Osteoblast (primary cell): ENCODE results near the gene TMEM115. TPM values are rescaled to one million over a fixed set of nuclear protein-coding genes. Genes with fewer than 3 reads are reported as not detected.

Experiments
- DNase-seq: peaks from one replicate; pipeline ENCODE4 v3.0.0; 2011; ENCODE audit warnings: low spot score, mixed read lengths; ENCODE audit not compliant: insufficient read length; ENCODE audit errors: missing footprints
- H2AFZ ChIP-seq: 2 replicates; pipeline ENCODE4 v1.6.0; 2011; ENCODE audit warnings: mild to moderate bottlenecking, low read length
- H3K27ac ChIP-seq: 2 replicates; pipeline ENCODE4 v1.5.1; 2011; ENCODE audit warnings: mild to moderate bottlenecking, low read depth, low read length, moderate library complexity
- H3K27me3 ChIP-seq: 2 replicates; pipeline ENCODE4 v1.6.0; 2012; ENCODE audit warnings: mild to moderate bottlenecking, control low read depth, inconsistent platforms, low read length, moderate library complexity; ENCODE audit not compliant: insufficient read depth
- H3K36me3 ChIP-seq: 2 replicates; pipeline ENCODE4 v1.5.1; 2011; ENCODE audit warnings: mild to moderate bottlenecking, low read length, control low read depth, moderate library complexity; ENCODE audit not compliant: insufficient read depth
- H3K4me1 ChIP-seq: 2 replicates; pipeline ENCODE4 v1.5.1; 2011; ENCODE audit warnings: mild to moderate bottlenecking, low read length, control low read depth, moderate library complexity; ENCODE audit not compliant: insufficient read depth
- H3K4me2 ChIP-seq: 2 replicates; pipeline ENCODE4 v1.6.0; 2011; ENCODE audit warnings: mild to moderate bottlenecking, low read length; ENCODE audit not compliant: insufficient read depth
- H3K4me3 ChIP-seq: fragments of 200-600 bp; sonication (generic); 3 replicates; pipeline ENCODE4 v1.5.1; 2012; ENCODE audit warnings: mild to moderate bottlenecking, low read length, inconsistent platforms; ENCODE audit not compliant: insufficient read depth
- H3K79me2 ChIP-seq: 2 replicates; pipeline ENCODE4 v1.6.0; 2012; ENCODE audit warnings: mild to moderate bottlenecking, low read length, control low read depth, inconsistent platforms; ENCODE audit not compliant: insufficient read depth
- H3K9me3 ChIP-seq: 2 replicates; pipeline ENCODE4 v1.5.1; 2011; ENCODE audit warnings: low read depth, low read length, control low read depth
- H4K20me1 ChIP-seq: 2 replicates; pipeline ENCODE4 v1.6.0; 2012; ENCODE audit warnings: mild to moderate bottlenecking, low read length, control low read depth; ENCODE audit not compliant: insufficient read depth
- CTCF ChIP-seq: IDR thresholded peaks from 2 replicates; pipeline ENCODE4 v1.5.1; 2011; ENCODE audit warnings: mild to moderate bottlenecking, low read depth, low read length, moderate library complexity; ENCODE audit errors: extremely low read depth
- total RNA-seq: library from RNA; depleted of rRNA; stranded (reverse); fragments of >200 nt; gene quantifications from 2 replicates; pipeline ENCODE4 v1.2.3, GENCODE V29; 2012

The TMEM115 gene
- total RNA-seq, 1 donor, result 73.1 TPM

DNA sequence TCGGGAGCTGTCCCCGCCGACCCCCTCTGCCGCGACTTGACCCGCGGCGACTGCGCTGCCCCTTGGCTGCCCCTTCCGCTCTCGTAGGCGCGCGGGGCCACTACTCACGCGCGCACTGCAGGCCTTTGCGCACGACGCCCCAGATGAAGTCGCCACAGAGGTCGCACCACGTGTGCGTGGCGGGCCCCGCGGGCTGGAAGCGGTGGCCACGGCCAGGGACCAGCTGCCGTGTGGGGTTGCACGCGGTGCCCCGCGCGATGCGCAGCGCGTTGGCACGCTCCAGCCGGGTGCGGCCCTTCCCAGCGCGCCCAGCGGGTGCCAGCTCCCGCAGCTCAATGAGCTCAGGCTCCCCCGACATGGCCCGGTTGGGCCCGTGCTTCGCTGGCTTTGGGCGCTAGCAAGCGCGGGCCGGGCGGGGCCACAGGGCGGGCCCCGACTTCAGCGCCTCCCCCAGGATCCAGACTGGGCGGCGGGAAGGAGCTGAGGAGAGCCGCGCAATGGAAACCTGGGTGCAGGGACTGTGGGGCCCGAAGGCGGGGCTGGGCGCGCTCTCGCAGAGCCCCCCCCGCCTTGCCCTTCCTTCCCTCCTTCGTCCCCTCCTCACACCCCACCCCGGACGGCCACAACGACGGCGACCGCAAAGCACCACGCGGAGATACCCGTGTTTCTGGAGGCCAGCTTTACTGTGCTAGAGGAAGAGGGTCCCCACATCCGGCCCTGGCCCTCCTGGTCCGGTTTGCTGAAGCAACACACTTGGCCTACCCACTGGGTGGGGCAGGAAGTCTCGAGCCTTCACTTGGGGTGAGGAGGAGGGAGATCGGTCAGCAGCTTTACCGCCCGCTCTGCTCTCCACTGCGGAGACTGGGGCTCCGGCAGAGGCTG is 18.6 kb downstream of the TMEM115 start, which contains the start of gene RASSF1:
TSS of gene RASSF1 (minus strand) at position 389 of the 882 bp plus-strand sequence. CDS start at position 358, 31 bp downstream.
- Histone ChIP-seq H3K4me2 (peak within 1 kb of the TSS; percentile 97), H3K27ac (peak within 1 kb of the TSS; percentile 83)
- DNase-seq, result peak; percentile 96

GRCh38 chr3:50340147-50340447 is 19.2 kb downstream of the TMEM115 start:
- Histone ChIP-seq H4K20me1 (peaks cover 11% of the 10 kb centered on the region), H3K4me1 (peaks cover 44% of the 10 kb centered on the region), H3K27me3 (no peaks in the 10 kb centered on the region), H3K36me3 (no peaks in the 10 kb centered on the region), H3K9me3 (no peaks in the 10 kb centered on the region), H3K27ac (peak overlapping the region; percentile 83), H3K4me2 (peak overlapping the region; percentile 97), H2AFZ (peak overlapping the region; percentile 82), H3K79me2 (peaks cover 48% of the 10 kb centered on the region), H3K4me3 (peak overlapping the region; percentile 77)
- DNase-seq, result no peak
- no peak for TF ChIP-seq CTCF

More for the DNA sequence above, 18.6 kb downstream of the TMEM115 start, which contains the start of gene RASSF1:
- Histone ChIP-seq H3K4me1 (peaks cover 44% of the 10 kb centered on the region), H4K20me1 (peaks cover 6% of the 10 kb centered on the region), H3K79me2 (peaks cover 43% of the 10 kb centered on the region), H3K9me3 (no peaks in the 10 kb centered on the region), H3K27me3 (no peaks in the 10 kb centered on the region), H3K4me3 (peak within 1 kb of the TSS; percentile 77), H2AFZ (peak within 1 kb of the TSS; percentile 82), H3K36me3 (no peaks in the 10 kb centered on the region)
- no peak for TF ChIP-seq CTCF

- H3K27ac ChIP-seq, result peak overlapping the region; percentile 83
- peaks cover 53% of the 10 kb centered on the region for H3K79me2 ChIP-seq
- H4K20me1 ChIP-seq, result peaks cover 14% of the 10 kb centered on the region
Observed at GRCh38 chr3:50339485-50340146, 19.7 kb downstream of the TMEM115 start.

More at GRCh38 chr3:50339485-50340146, 19.7 kb downstream of the TMEM115 start:
- Histone ChIP-seq H3K9me3 (no peaks in the 10 kb centered on the region), H3K4me3 (peak overlapping the region; percentile 77), H3K36me3 (no peaks in the 10 kb centered on the region), H2AFZ (peak overlapping the region; percentile 82), H3K4me1 (peaks cover 47% of the 10 kb centered on the region), H3K4me2 (peak overlapping the region; percentile 97), H3K27me3 (no peaks in the 10 kb centered on the region)
- DNase-seq, result peak; percentile 90
- no peak for TF ChIP-seq CTCF
